H9 (cell line): ENCODE measurements around the gene SP2. TPM values are rescaled to one million over a fixed set of nuclear protein-coding genes. Genes with fewer than 3 reads are reported as not detected.

Experiments used
- DNase-seq: peaks from one replicate; pipeline ENCODE4 v3.0.0-alpha.2; 2017
- H2AFZ ChIP-seq: one replicate; pipeline ENCODE4 v1.6.1; 2013; ENCODE audit warnings: mild to moderate bottlenecking, low read length, control low read depth, moderate library complexity
- H2AK5ac ChIP-seq: 2 replicates; pipeline ENCODE4 v1.6.1; 2013; ENCODE audit warnings: low read length, control low read depth, mixed read lengths; ENCODE audit not compliant: insufficient read length
- H2BK120ac ChIP-seq: one replicate; pipeline ENCODE4 v1.6.1; 2013; ENCODE audit warnings: low read depth, mild to moderate bottlenecking, low read length, control low read depth, inconsistent platforms; ENCODE audit not compliant: poor library complexity, severe bottlenecking
- H2BK12ac ChIP-seq: 2 replicates; pipeline ENCODE4 v1.6.1; 2013; ENCODE audit warnings: low read length, control low read depth, mixed read lengths, low read depth; ENCODE audit not compliant: insufficient read length
- H2BK15ac ChIP-seq: 2 replicates; pipeline ENCODE4 v1.6.1; 2013; ENCODE audit warnings: low read depth, low read length, control low read depth
- H2BK20ac ChIP-seq: one replicate; pipeline ENCODE4 v1.6.1; 2013; ENCODE audit warnings: low read depth, mild to moderate bottlenecking, low read length, control low read depth, inconsistent platforms; ENCODE audit not compliant: poor library complexity, severe bottlenecking
- H2BK5ac ChIP-seq: 2 replicates; pipeline ENCODE4 v1.6.1; 2013; ENCODE audit warnings: low read length, control low read depth, mixed read lengths; ENCODE audit not compliant: insufficient read length
- H3K14ac ChIP-seq: 2 replicates; pipeline ENCODE4 v1.6.1; 2013; ENCODE audit warnings: low read length, control low read depth; ENCODE audit not compliant: insufficient read depth
- H3K18ac ChIP-seq: 2 replicates; pipeline ENCODE4 v1.6.1; 2013; ENCODE audit warnings: low read depth, mild to moderate bottlenecking, mixed read lengths, low read length, control low read depth; ENCODE audit not compliant: insufficient read length
- H3K23ac ChIP-seq: 2 replicates; pipeline ENCODE4 v1.6.1; 2013; ENCODE audit warnings: low read length, control low read depth, mixed read lengths, low read depth; ENCODE audit not compliant: insufficient read length
- H3K23me2 ChIP-seq: 2 replicates; pipeline ENCODE4 v1.6.1; 2013; ENCODE audit warnings: low read depth, mild to moderate bottlenecking, mixed read lengths, low read length, control low read depth; ENCODE audit not compliant: insufficient read length, poor library complexity, severe bottlenecking
- H3K27ac ChIP-seq: 2 replicates; pipeline ENCODE4 v1.5.1; 2013; ENCODE audit warnings: low read length, control low read depth, mixed read lengths, low read depth; ENCODE audit not compliant: insufficient read length
- H3K27me3 ChIP-seq: 2 replicates; pipeline ENCODE4 v1.6.1; 2013; ENCODE audit warnings: low read length, control low read depth, inconsistent platforms; ENCODE audit not compliant: insufficient read depth
- H3K4ac ChIP-seq: 2 replicates; pipeline ENCODE4 v1.6.1; 2013; ENCODE audit warnings: low read depth, mild to moderate bottlenecking, control low read depth, inconsistent platforms, low read length, moderate library complexity
- H3K4me1 ChIP-seq: 2 replicates; pipeline ENCODE4 v1.6.1; 2013; ENCODE audit warnings: low read length, control low read depth, inconsistent platforms; ENCODE audit not compliant: insufficient read depth
- H3K4me2 ChIP-seq: 2 replicates; pipeline ENCODE4 v1.6.1; 2013; ENCODE audit warnings: low read length, control low read depth, mixed read lengths; ENCODE audit not compliant: insufficient read length, insufficient read depth
- H3K56ac ChIP-seq: 2 replicates; pipeline ENCODE4 v1.6.1; 2013; ENCODE audit warnings: low read depth, mild to moderate bottlenecking, mixed read lengths, low read length, control low read depth; ENCODE audit not compliant: insufficient read length
- H3K79me1 ChIP-seq: 2 replicates; pipeline ENCODE4 v1.6.1; 2013; ENCODE audit warnings: low read depth, mild to moderate bottlenecking, moderate library complexity, low read length, control low read depth, inconsistent platforms; ENCODE audit not compliant: insufficient read depth, poor library complexity, severe bottlenecking
- H3K79me2 ChIP-seq: 2 replicates; pipeline ENCODE4 v1.6.1; 2013; ENCODE audit warnings: low read length, control low read depth, inconsistent platforms; ENCODE audit not compliant: insufficient read depth
- H3K9ac ChIP-seq: 2 replicates; pipeline ENCODE4 v1.6.1; 2013; ENCODE audit warnings: low read length, control low read depth, mixed read lengths; ENCODE audit not compliant: insufficient read length; ENCODE audit errors: extremely low read depth
- H3K9me3 ChIP-seq: one replicate; pipeline ENCODE4 v1.6.1; 2013; ENCODE audit warnings: low read depth, low read length, inconsistent platforms; ENCODE audit not compliant: control insufficient read depth
- H3T11ph ChIP-seq: one replicate; pipeline ENCODE4 v1.6.1; 2013; ENCODE audit warnings: mild to moderate bottlenecking, low read length, control low read depth, inconsistent platforms
- H4K20me1 ChIP-seq: one replicate; pipeline ENCODE4 v1.6.1; 2013; ENCODE audit not compliant: control insufficient read depth, insufficient read length, insufficient read depth
- H4K5ac ChIP-seq: 2 replicates; pipeline ENCODE4 v1.6.1; 2013; ENCODE audit warnings: low read depth, mild to moderate bottlenecking, mixed read lengths, low read length, control low read depth; ENCODE audit not compliant: insufficient read length
- H4K8ac ChIP-seq: replicated peaks from 2 replicates; pipeline ENCODE4 v1.6.1; 2013; ENCODE audit warnings: low read length, control low read depth, mixed read lengths, low read depth; ENCODE audit not compliant: insufficient read length
- H4K91ac ChIP-seq: 2 replicates; pipeline ENCODE4 v1.6.1; 2013; ENCODE audit warnings: low read depth, mild to moderate bottlenecking, moderate library complexity, mixed read lengths, low read length, control low read depth; ENCODE audit not compliant: insufficient read length
- H3K27ac Mint-ChIP-seq, 3 experiments: 2 replicates in 2 of 3; 3 replicates in 1 of 3; pipeline ENCODE4 v1.8.0; 2020 to 2021; ENCODE audit warnings: mixed read lengths in 3 of 3, mild to moderate bottlenecking in 1 of 3, moderate library complexity in 1 of 3
- H3K27me3 Mint-ChIP-seq: 2 replicates; pipeline ENCODE4 v1.8.0; 2021; ENCODE audit warnings: low read depth, mild to moderate bottlenecking, moderate library complexity, mixed read lengths
- H3K36me3 Mint-ChIP-seq, 3 experiments: 2 replicates in 2 of 3; 3 replicates in 1 of 3; pipeline ENCODE4 v1.8.0; 2020 to 2021; ENCODE audit warnings: low read depth in 3 of 3, mixed read lengths in 3 of 3; ENCODE audit not compliant: insufficient read depth in 1 of 3
- H3K4me1 Mint-ChIP-seq, 2 experiments: 2 replicates each; pipeline ENCODE4 v1.8.0; 2020; ENCODE audit warnings: mixed read lengths in 2 of 2
- H3K4me3 Mint-ChIP-seq, 2 experiments: 2 replicates in 1 of 2; 3 replicates in 1 of 2; pipeline ENCODE4 v1.8.0; 2020 to 2021; ENCODE audit warnings: mild to moderate bottlenecking in 2 of 2, mixed read lengths in 2 of 2, moderate library complexity in 1 of 2
- H3K9me3 Mint-ChIP-seq, 2 experiments: 2 replicates in 1 of 2; 3 replicates in 1 of 2; pipeline ENCODE4 v1.8.0; 2020; ENCODE audit warnings: mild to moderate bottlenecking in 2 of 2, mixed read lengths in 2 of 2, moderate library complexity in 1 of 2
- CTCF ChIP-seq: fragments of 200-600 bp; sonication (generic); conservative IDR thresholded peaks from 3 replicates; pipeline ENCODE4 v1.8.0; 2021; ENCODE audit warnings: antibody characterized with exemption, mild to moderate bottlenecking
- WGBS: extraction: QIAGEN DNeasy Blood & Tissue Kit; methylation state at CpG from one replicate; pipeline ENCODE4 v1.1.7; 2013; ENCODE audit warnings: missing lambda C conversion rate, low lambda C conversion rate, mixed read lengths; ENCODE audit not compliant: insufficient read length; ENCODE audit errors: extremely low coverage; 5-methylcytosine and 5-hydroxymethylcytosine counted together
- total RNA-seq: library from RNA; stranded (reverse); gene quantifications from 2 replicates; pipeline ENCODE4 v1.2.1, GENCODE V29; 2021

SP2 gene
- total RNA-seq, 1 experiment from 2014 or later = 19.3 TPM

GRCh38 chr17:47877368-47878034 is 18.5 kb upstream of the SP2 start:
- Histone ChIP-seq H3K9ac (no peak overlapping the region), H3K4me2 (no peak overlapping the region), H4K5ac (no peak overlapping the region), H4K8ac (no peak overlapping the region), H3K56ac (no peak overlapping the region), H4K20me1 (no peaks in the 10 kb centered on the region), H2BK15ac (no peak overlapping the region), H3K18ac (no peak overlapping the region), H3K14ac (no peak overlapping the region), H2BK120ac (no peak overlapping the region), H2BK5ac (no peak overlapping the region), H2BK20ac (no peak overlapping the region), H3K27ac (no peak overlapping the region), H3K79me1 (no peaks in the 10 kb centered on the region), H2AFZ (no peak overlapping the region), H3K23me2 (peaks cover 4% of the 10 kb centered on the region), H2AK5ac (no peak overlapping the region), H4K91ac (no peak overlapping the region), H3K79me2 (no peaks in the 10 kb centered on the region), H2BK12ac (no peak overlapping the region), H3K9me3 (no peaks in the 10 kb centered on the region), H3K27me3 (no peaks in the 10 kb centered on the region; the same call in 1 of the 2 replicates), H3K4ac (no peak overlapping the region), H3K4me1 (peaks cover 7% of the 10 kb centered on the region; the same call in 1 of the 2 replicates), H3T11ph (no peak overlapping the region), H3K23ac (no peak overlapping the region)
- H3K4me3 Mint-ChIP-seq = no peak overlapping the region
- H3K27me3 Mint-ChIP-seq = peaks cover 56% of the 10 kb centered on the region
- no peak for DNase-seq
- no peak overlapping the region for H3K27ac Mint-ChIP-seq
- peaks cover 38 to 50% of the 10 kb centered on the region in 2 experiments for H3K4me1 Mint-ChIP-seq
- no peaks in the 10 kb centered on the region for H3K9me3 Mint-ChIP-seq
- no peak for TF ChIP-seq CTCF
- no peaks in the 10 kb centered on the region for H3K36me3 Mint-ChIP-seq
- no CpG with 5 or more reads among the region's 9 CpGs for WGBS
